ENCODE measurements around the gene WNT7A.

WNT7A gene

DNA sequence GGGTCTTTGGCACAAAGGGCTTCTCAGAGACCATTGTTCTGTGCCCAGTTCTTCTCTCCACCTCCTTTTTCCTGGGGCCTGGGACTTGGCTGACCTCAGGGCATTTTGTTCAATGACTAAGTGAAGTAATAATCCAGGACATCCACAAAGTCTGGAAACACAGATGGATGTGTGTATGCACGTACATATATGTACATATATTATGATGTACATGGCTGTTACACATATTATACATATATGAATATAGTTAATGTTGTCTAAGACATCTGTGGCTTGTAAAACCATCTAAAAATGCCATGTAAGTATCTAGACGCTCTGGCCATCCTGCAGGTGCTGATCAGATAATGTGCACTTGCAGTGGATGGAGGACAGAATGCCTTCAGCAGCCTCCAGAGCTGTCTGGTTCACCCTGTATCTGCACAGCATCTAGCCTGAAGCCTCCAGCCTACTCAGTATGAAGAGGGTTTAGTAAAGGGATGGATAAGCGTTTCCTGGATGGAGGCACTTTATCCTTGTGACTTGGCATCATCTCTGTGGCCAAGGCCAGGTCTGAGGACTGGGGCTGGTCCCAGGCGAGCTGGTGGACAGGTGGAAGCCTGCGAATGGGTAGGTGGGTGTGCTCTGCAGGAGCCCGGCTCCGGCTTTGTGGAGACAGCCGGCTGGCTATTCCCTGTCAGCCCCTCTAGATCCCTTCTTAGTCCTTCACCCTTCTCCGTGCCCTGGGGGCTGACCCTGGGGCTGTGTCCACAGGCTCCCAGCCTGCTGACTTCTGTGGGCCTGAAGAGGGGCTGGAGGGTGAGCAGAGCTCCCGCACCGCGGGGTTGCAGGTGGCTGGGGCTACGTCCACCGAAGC, 88.4 kb downstream of the WNT7A start:
- no peak for DNase-seq

DNA sequence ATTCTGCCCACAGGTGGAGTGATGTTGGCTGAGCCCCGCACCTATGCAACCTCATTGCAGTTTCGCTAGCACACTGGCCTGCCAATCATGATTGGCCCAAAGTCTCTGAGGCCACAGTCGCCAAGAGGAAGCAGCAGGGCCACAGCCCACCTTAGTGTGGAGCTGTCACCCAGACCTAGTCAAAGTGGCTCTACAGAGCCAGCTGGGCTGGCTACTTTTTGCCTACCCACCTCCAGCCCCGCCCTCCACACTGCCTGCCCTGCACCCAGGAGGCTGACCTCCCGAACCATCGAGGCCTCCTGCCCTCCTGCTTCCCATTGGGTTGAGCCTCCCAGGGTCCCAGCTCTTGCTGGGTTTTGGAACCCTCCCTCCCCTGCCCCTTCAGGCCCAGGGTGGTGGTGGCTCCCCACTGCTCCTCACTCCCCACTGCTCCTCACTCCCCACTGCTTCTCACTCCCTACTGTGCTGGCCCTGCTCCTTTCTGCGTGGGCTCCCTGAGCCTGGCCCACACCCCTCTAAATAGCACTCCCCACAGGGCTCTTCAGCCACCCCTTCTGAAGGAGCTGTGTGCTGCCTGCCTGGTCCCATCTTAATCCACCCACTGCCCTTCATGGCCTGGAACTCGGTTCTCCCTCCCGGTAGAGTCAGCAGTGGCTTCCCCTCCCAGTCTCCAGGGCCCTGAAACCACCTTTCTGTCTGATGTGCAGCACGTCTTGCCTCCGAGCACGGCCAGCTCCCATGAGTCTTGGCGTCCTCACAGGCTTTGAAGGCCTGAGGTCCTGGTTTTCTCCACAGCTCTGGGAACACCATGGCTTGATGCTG, 89.3 kb downstream of the WNT7A start:
- DNase-seq, result no peak

DNA sequence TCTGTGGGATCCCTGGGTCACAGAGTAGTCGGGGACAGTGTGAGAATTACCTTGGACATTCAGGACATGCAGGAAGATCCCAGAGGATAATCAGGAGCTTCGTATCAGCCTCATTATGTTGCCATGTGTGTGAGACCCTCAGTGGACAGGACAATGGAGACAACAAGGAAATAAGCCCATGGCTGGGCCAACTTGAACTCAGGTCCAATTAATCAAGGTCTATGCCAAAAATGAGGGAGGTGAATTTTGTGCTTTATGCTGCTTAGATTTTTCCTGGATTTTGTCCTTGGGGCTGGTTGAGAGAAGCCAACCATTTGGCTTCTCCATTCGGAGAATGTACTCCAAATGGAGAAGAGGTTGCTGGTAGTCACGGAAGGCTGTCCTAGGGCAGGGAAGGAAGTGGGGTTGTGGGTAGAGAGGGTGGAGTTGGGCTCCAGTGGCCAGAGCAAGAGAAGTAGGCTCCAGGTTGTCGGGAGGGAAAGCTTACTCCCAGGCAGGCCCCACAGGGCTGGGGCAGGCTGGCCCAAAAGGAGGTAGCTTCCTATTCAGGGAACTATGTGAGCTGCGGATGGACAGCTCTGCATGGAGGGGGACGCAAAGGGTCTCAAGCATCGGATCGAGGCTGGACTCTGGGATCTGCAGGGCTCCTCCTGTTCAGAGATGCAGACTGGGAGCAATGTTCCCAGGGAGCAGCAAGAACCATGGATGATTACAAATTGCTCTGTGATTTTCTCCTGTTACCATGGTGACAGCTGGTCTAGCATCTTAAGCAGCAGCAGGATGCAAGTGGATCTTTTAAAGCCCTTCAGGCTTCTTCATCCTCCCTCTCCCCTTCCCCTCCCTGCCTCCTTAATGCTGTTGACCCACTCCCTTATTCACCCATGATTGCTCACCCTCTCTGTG, 91.1 kb downstream of the WNT7A start:
- peak in 1 of 2 experiments; percentile 15 for DNase-seq

DNA sequence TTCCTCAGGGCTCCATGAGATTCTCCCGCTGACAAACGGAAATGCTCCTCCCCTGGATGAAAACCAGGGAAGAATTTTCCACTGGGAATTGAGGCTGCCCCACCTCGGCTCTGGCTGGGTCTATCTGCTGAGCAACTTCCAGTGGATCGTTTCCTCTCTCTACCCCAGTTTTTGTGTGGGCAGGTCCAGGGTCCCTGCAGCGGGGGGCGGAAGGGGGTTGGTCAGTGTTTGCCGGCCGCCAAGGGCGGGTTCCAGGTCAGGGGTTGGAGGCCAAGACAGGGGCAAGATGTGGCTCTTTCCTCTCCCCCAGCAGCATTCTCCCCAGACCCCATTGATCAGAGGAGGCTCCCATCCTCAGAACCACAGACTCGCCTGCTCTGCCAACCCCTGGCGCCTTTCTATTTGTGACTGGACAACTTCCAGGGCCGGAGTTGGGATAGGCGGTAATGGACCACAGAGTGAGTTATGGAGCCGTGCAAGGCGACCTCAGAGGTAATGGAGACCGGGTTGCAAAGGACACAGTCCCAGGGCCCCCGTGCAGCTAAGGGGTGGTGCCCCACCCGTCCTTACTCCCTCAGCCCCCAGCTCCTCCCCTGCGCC, 92.2 kb downstream of the WNT7A start:
- DNase-seq, result no peak

DNA sequence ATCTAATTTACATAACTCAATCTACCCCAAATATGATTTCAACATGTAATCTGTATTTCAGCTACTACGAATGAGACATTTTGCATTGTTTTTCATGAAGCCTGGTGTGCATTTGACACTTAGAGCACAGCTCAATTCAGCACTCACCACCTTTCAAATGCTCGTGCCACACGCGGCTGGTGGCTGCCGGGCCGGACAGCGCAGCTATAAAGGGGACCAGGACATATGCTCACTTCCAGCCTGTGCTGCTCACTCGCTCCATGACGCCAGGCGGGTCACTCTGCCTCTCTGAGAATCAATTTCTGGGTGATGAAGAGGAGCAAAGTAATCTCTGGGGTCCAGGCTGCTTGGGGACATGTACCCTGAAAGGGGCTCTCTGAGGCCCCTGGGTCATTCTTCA, 93.1 kb downstream of the WNT7A start:
- no peak for DNase-seq

DNA sequence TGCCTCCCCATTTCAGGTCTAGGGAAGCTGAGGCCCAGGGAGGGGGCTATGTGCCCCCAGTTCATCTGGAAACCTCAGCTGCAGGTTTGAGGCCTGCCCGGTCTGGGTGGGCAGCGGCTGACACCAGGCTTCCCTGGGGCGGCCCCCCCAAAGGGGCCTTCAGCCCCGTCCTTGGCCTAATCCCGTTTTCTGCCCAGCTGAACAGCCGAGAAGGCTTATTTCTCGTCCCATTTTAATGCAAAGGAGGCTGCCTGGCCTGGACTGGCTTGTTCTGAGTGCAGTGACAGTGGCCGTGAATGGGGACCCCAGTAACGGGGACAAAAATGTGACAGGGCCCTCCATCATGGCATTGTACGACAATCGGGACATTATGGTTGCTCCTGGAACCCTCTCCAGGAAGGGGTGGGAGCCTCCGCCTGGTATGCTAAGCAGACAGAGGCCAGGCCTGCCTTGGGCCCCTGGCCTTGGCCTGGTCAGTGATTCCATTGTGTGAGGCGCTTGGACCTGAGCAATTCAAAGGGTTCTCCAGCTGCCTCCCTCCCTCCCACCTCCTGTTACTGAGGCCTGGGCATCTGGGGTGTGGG, 93.9 kb downstream of the WNT7A start:
- DNase-seq, result no peak

DNA sequence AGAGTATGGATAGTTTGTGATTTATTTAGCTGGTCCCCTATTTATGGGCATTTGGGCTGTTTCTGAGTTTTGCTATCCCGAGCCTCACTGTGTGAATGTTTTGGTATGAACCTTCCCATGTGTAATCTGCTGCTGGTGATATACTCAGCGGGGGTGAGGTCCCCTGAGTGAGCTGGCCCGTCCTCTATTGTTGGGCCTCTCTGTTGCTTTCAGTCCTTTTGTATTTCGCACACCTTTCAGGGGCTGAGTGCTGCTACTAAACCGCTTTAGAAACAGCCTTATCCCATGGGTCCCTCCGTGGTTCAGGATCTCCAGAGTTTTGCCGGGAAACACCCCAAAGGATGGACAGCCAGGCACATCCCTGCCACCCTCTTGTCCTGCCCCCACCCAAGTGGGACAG, 94.5 kb downstream of the WNT7A start:
- DNase-seq, result no peak

DNA sequence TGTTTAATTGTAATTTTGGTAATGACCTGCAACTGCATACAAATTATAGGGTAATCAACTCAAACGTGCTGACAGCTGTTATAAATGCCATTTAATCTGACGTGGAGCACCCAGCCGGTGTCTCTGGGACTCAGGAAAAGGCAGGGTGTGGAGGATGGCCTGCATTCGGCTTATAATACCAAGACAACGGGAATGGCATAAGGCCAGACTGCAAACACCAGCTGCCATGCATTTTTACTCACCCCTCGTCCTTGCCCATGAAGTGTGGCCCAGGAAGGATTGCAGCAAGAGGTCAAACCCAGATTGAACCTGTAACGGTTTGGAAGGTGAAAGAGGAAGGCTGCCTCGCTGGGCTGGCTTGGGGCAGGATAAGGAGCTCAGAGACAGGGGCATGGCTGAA, 96.4 kb downstream of the WNT7A start:
- no peak for DNase-seq

DNA sequence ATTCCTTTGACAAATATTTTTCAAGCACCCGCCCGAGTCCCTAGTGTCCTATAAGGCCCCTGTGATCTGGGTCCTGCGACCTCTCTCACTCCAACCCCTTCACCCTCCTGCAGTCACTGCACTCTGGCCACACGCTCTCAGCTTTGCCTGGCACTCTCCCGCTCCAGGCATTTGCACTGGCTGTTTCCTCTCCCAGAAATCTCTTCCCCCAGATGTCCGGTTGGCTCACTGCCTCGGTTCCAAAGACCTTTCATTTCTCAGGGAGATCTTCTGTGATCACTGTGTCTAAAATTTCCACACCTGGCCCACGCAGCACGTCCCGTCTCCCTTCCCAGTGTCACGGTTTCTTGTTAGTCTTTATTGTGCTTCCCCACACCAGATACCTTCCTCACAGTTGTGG, 97.4 kb downstream of the WNT7A start:
- DNase-seq, result no peak

DNA sequence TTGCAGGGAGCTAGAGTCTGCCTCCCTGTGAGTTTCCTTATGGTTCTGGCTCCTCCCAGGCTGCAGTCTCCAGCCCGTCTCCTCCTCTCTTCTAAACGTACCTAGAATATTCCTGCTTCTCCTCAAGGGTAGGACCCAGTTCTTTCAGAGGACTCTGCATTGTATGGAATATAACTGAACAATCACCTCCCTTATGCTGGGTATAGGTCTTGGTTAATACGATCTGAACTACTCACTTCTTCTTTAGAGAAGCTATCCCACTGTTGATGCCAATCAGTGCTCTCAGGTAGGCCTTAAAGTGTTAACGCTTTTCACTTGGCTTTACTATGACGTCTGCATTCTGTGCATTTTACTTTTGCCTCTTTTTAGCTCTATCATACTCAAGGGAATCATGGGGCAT, 98.5 kb downstream of the WNT7A start:
- DNase-seq, result no peak

DNA sequence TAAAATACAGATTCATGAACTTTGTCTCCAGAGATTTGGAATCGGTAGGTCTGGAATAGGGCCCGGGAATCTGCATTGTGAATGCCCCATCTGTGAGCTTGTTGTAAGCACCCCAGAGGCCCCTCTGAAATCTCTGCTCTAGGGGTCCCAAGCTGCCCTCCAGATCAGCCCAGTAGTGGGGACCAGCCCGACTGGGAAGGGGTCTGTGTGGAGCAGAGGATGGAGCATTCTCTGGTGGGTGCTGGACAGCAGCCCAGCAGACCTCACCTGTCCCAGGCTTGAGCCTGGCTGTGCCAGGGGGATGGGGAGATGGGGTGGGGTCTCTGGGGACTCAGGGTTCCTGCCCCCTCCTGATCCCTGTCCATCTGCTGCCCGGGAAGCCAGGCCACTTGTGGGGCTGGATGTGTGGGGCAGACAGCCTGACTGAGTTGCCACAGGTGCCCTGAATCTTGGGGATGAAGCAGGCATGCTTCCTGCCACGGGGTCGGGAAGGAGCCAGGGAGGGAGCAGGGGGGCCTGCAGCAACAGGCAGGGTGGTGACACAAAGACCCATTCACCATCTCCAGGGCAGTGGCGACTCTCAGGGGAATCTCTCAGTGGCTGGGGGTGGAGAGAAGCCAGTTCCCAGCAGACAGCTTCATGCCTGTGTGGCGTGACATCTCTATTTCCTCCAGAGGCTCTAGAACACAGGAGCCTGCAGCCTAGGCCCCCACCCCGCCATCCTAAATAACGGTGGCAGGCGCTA, 99.3 kb downstream of the WNT7A start:
- no peak for DNase-seq

DNA sequence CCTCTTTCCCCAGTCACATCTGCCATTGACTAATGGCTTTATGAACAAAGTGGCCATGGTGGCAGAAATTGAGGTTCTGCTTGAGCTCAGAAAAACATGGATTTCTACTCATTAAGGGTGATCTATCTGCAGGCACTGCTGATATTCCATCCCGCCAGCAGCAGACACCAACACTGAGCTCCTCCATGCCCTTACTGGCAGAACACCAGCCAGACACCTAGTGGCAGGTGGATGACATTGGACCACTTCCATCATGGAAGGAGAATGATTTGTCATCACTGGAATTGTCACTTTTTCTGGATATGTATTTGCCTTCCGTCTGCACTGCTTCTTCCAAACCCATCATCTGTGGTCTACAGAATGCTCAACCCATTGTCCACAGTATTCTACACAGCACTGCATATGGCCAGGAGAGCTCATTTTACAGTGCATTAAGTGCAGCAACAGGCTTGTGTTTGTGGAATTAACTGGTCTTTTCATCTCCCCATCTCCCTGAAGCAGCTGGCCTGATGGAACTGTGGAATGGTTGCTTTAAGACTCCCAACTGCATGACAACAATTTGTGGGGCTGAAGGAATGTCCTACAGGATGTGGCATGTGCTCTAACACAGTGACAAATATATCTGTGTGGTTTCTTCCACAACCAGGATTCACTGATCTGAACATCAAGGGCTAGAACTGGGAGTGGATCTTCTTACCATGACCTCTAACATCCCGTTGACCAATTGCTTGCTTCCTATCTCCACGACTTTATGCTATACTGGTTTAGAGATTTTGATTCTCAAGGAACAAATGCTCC, 103.4 kb downstream of the WNT7A start:
- no peak for DNase-seq

DNA sequence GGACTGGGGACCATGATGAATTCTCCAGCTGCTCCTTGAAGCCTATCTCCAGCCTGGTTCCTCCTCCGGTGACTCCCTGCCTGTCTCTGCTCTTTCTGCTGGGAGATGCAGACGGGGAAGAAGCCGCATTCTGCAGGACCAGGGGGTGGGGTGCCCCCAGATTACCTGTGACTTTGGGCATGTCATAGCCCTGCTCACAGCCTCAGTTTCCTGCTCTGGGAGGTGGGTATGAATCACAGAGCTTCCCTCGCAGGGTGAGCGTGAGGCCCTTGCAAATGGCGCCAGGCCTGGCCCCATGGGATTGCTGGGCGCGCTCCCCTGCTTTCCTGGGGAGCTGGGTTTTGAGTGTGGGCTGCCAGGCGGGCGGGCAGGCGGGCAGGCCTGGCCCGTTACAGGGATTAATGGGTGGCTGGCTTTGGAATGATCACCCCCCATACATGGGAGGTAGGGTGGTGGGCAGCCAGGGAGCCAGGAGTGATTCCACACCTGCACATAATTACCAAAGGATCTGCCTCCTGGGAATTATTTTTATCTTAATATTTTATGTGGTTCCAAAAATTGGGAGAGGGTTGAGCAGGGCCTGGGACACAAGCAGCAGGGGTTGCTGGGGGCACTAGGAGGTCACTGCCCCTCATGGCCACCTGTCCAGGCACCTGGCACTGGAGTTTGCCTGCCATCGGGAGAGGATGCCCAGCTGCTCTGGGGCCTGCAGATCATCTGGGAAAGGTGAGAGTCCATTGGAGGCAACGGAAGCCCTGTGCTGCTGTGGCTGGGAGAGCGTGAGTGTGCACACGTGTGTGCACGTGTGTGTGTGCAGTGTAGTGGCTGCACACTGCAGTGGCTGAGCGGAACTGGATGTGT, 106.8 kb downstream of the WNT7A start:
- DNase-seq, result no peak

DNA sequence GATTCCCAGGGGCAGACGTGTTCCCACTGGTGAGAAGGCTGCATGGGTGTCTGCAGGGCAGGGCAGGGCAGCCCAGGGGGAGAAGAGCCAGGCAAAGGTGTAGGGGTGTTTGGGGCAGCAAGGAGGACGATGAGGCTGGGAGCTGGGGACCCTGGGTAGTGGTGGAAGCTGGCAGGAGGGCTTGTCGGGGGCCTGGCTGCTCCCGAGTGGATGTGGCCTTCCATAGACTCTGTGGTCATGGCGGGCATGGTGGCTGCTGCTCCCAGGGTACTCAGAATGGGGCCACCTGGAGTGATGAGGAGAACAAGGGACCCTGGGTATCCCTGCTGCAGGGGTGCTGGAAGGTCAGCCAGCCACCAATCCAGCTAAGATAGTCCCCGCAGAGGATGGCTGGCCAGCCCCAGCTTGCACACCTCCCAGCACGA, 107.5 kb downstream of the WNT7A start:
- DNase-seq, result no peak

DNA sequence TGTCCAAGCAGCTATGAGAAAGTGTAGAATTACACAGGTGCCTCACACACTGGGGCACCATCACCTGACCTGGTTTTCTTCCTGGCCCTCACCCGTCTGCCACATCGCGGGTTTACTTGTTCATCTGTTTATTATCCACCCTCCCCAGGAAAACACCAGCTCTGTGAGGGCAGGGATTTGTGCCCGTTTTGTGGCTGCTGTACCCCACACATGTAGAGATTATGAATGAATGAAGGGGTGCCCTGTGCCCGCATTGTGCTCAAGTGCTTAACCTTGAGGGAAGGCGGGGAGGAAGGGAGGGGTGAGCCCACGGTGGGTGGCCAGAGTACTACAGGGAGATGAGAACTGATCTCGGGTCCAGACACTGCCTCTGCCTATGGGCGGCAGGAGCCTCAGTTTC, 108.4 kb downstream of the WNT7A start:
- DNase-seq, result no peak

DNA sequence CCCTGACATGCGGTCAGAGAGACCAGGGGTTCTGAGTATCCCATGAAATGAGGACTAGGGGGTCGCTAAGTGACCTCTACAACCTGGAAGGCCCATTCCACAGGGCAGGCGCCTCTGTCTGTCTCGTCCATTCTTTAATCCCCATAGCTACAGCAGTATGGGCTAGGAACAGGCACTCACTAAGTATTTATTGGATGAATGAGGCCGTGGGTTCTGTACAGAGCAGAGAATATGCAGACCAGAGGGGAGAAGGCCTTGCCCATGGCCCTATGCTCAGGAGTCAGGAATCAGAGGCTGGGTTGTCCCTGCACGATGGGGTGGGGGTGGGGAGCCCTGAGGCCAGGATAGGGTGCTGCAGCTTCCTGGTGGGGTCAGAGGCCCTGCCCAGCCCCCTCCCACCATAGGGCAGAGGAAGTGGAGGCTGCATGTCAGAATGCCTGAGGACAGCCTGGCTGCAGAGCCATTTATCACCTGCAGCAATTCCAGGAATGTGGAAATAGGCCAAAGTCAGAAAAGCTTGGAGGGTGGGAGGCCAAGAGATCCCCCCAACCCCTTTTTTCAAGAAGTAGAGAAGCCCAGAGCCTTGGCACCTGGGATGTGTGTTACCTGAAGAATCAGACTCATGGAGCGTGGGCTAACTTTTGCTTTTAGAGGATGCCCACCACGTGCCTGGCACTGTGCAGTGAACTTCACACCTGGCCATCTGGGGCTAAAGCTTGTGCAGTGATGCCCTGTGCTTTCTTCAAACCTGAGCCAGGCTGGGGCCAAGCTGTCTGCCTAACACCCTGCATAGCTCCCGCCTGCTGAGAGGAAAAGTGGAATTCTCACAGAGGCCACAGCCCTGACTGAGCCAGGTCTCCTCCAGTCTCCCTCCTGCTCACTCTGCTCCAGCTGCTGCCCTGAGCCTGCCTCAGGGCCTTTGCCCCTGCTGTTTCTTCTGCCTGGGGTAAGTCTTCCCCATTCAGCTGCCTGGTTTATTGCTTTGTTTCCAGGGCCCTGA, 109.4 kb downstream of the WNT7A start:
- no peak for DNase-seq

DNA sequence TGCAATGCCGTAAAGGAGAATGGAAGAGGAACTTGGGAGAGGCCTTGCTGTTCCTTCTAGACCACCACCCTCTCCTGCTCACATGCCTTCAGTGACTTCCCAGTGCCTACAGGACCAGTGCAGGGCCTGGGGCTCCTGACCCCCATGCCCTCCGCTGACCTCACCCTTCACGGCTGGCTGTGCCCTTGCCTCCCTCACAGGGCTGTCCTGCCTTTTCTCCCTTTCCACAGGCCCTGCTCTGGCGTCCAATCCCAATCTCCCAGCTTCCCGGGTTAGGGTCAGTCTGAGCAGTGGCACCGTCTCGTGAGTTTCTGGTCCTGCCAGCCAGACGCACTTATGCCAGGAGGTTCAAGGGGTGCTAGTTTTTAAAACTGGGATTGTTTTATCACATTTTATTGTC, 110.4 kb downstream of the WNT7A start:
- DNase-seq, result no peak

DNA sequence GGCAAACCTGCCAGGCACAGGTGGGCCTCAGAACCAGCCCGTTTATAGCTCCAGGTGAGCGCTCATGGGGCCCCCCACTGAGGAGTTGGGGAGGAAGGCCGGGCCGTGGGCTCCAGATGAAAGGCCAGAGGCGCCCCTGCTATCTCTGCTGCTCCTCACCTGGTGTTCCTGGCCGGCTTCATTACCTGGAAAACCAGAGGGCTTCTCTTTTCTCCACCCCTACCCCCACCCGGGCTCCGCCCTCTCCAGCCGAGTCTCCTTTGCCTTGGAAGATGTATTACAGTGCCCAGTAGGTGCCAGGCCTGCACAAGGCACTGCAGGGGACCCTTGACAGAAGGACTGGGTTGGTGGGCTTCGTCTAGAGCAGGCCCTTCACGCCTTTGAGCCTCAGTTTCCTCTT, 111.4 kb downstream of the WNT7A start:
- no peak for DNase-seq

Measured in SW 1271 (cell line).